ENCODE results near the gene ADCYAP1R1. TPM values are rescaled to one million over a fixed set of nuclear protein-coding genes. Genes with fewer than 3 reads are reported as not detected.

ADCYAP1R1 gene
- total RNA-seq, 1 donor from 2014 or later = not detected

DNA sequence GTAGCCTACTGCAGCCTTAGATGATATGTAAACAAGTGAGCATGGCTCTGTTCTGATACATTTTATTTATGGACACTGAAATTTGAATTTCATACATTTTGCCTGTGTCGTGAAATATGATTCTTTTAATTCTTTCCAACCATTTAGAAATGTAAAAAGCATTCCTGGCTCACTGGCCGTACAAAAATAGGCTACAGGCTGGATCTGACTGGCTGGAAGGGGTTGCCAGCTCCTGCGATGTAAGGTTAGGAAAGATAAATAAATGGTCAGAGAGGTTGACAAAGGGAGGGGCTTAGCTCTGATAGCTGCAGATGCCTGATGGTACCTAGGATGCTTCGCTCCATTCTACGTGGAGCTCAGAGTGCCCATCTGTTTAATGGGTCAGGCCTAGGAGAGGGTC lies 3.4 kb downstream of the ADCYAP1R1 start:
- DNase-seq = no peak
- Mint-ChIP-seq H3K4me3 (no peak overlapping the region), H3K27me3 (peaks cover 32% of the 10 kb centered on the region), H3K9me3 (no peaks in the 10 kb centered on the region), H3K4me1 (no peaks in the 10 kb centered on the region), H3K27ac (no peak overlapping the region), H3K36me3 (ENCODE audit: low read depth) (no peaks in the 10 kb centered on the region)
- CTCF ChIA-PET = no interaction called here
- no peak for TF ChIP-seq CTCF (IDR thresholded peaks at IDR 0.05)
- ATAC-seq (ENCODE audit: low read depth) = no peak
- POLR2A ChIA-PET = no interaction called here
- intact Hi-C loops (cut with micrococcal nuclease) = no loop called here

GRCh38 chr7:31056775-31057346 lies 4.8 kb downstream of the ADCYAP1R1 start:
- POLR2A ChIA-PET = no interaction called here
- Mint-ChIP-seq H3K27me3 (peaks cover 19% of the 10 kb centered on the region), H3K27ac (no peak overlapping the region), H3K4me1 (no peaks in the 10 kb centered on the region), H3K9me3 (no peaks in the 10 kb centered on the region), H3K4me3 (no peak overlapping the region), H3K36me3 (ENCODE audit: low read depth) (no peaks in the 10 kb centered on the region)
- DNase-seq (no peak), ATAC-seq (ENCODE audit: low read depth) (no peak)
- CTCF ChIA-PET = no interaction called here
- intact Hi-C loops (cut with micrococcal nuclease) = no loop called here
- TF ChIP-seq CTCF (IDR thresholded peaks at IDR 0.05) = no peak

- Mint-ChIP-seq H3K27me3 (peaks cover 17% of the 10 kb centered on the region), H3K4me3 (no peak overlapping the region), H3K36me3 (ENCODE audit: low read depth) (no peaks in the 10 kb centered on the region), H3K9me3 (no peaks in the 10 kb centered on the region), H3K27ac (no peak overlapping the region), H3K4me1 (no peaks in the 10 kb centered on the region)
- ATAC-seq (ENCODE audit: low read depth) (no peak), DNase-seq (no peak)
- ChIA-PET POLR2A (no interaction called here), CTCF (no interaction called here)
- no peak for TF ChIP-seq CTCF (IDR thresholded peaks at IDR 0.05)
- intact Hi-C loops (cut with micrococcal nuclease) = no loop called here
Measured at GRCh38 chr7:31058122-31058521, 6.0 kb downstream of the ADCYAP1R1 start.

- no peak overlapping the region for H3K4me3 Mint-ChIP-seq
- no peak overlapping the region for H3K27ac Mint-ChIP-seq
- intact Hi-C loops (cut with micrococcal nuclease) = no loop called here
- no peaks in the 10 kb centered on the region for H3K4me1 Mint-ChIP-seq
- TF ChIP-seq CTCF (IDR thresholded peaks at IDR 0.05) = no peak
- DNase-seq = no peak
- no peak for ATAC-seq (ENCODE audit: low read depth)
- ChIA-PET POLR2A (no interaction called here), CTCF (no interaction called here)
- no peaks in the 10 kb centered on the region for H3K36me3 Mint-ChIP-seq (ENCODE audit: low read depth)
- H3K9me3 Mint-ChIP-seq = no peaks in the 10 kb centered on the region
- H3K27me3 Mint-ChIP-seq = peaks cover 13% of the 10 kb centered on the region
Measured at GRCh38 chr7:31058688-31059087, 6.6 kb downstream of the ADCYAP1R1 start.

DNA sequence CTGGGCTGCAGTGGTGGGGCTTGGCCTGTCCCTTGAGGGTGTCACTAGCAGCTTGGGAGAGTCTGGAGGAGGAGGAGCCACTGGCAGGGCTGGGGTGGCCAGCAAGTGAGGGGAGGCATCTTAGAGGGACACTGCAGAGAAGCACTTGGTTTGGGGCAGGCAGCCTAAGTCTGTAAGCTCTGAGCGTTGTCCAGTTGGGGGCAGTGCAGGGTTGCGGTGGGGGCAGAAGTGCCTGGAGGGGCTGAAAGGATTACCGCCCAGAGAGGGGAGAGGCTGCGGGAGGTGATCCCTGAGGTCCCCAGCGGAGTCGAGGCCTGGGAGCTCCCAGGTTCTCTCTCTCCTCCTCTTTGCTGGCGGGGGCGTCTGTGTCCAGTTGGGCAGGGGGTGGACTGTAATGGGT lies 7.4 kb downstream of the ADCYAP1R1 start:
- H3K36me3 Mint-ChIP-seq (ENCODE audit: low read depth) = no peaks in the 10 kb centered on the region
- no peak for TF ChIP-seq CTCF (IDR thresholded peaks at IDR 0.05)
- H3K27me3 Mint-ChIP-seq = peaks cover 7% of the 10 kb centered on the region
- POLR2A ChIA-PET = no interaction called here
- ATAC-seq (ENCODE audit: low read depth) (no peak), DNase-seq (no peak)
- H3K4me3 Mint-ChIP-seq = no peak overlapping the region
- H3K4me1 Mint-ChIP-seq = no peaks in the 10 kb centered on the region
- H3K9me3 Mint-ChIP-seq = no peaks in the 10 kb centered on the region
- no peak overlapping the region for H3K27ac Mint-ChIP-seq
- CTCF ChIA-PET = no interaction called here
- intact Hi-C loops (cut with micrococcal nuclease) = no loop called here
